Ectodermal cell (in vitro differentiated cells): Measurements from ENCODE around the gene TEKTIP1.
"Not testable (repeated sequence)": the region's sequence is repeated elsewhere in the genome, so short reads cannot be mapped to it uniquely, and the experiment has no call there.

Source experiments
- H3K27ac ChIP-seq: 2 replicates; pipeline ENCODE4 v1.7.0; 2013; ENCODE audit warnings: mild to moderate bottlenecking, low read depth, low read length; ENCODE audit not compliant: insufficient read depth, poor library complexity, severe bottlenecking
- H3K27me3 ChIP-seq: 2 replicates; pipeline ENCODE4 v1.7.0; 2013; ENCODE audit warnings: mild to moderate bottlenecking, low read length; ENCODE audit not compliant: insufficient read depth, control insufficient read depth, poor library complexity, severe bottlenecking
- H3K36me3 ChIP-seq: one replicate; pipeline ENCODE4 v1.7.0; 2013; ENCODE audit warnings: low read length; ENCODE audit not compliant: control insufficient read depth, insufficient read depth
- H3K4me1 ChIP-seq: one replicate; pipeline ENCODE4 v1.7.0; 2013; ENCODE audit warnings: low read length; ENCODE audit not compliant: control insufficient read depth, insufficient read depth
- H3K4me3 ChIP-seq: 2 replicates; pipeline ENCODE4 v1.7.0; 2013; ENCODE audit warnings: low read depth, low read length, control low read depth; ENCODE audit not compliant: insufficient read depth
- H3K9me3 ChIP-seq: 2 replicates; pipeline ENCODE4 v1.7.0; 2013; ENCODE audit warnings: mild to moderate bottlenecking, low read length, moderate library complexity; ENCODE audit not compliant: control insufficient read depth
- WGBS, 2 experiments: methylation state at CpG; one replicate each; pipeline ENCODE4 v1.1.7; 2013; ENCODE audit warnings: missing lambda C conversion rate in 2 of 2; 5-methylcytosine and 5-hydroxymethylcytosine counted together

Gene TEKTIP1

GRCh38 chr19:3557461-3558248 lies 18.7 kb downstream of the TEKTIP1 start, which contains the start of gene MFSD12:
TSS of gene MFSD12 (minus strand) at chr19:3557586. CDS start at chr19:3557403, 183 bp downstream.
- H3K36me3 ChIP-seq, result no peaks in the 10 kb centered on the region
- peaks cover 8% of the 10 kb centered on the region for H3K4me1 ChIP-seq
- H3K27ac ChIP-seq, result no peak within 1 kb of the TSS
- peaks cover 8% of the 10 kb centered on the region for H3K27me3 ChIP-seq
- peak within 1 kb of the TSS; percentile 62 for H3K4me3 ChIP-seq
- WGBS, 2 experiments, result 1% methylated on average over 81 of the region's 81 CpGs
- no peaks in the 10 kb centered on the region for H3K9me3 ChIP-seq

GRCh38 chr19:3563709-3564524 lies 24.9 kb downstream of the TEKTIP1 start:
- Histone ChIP-seq H3K9me3 (no peaks in the 10 kb centered on the region), H3K27me3 (no peaks in the 10 kb centered on the region), H3K36me3 (no peaks in the 10 kb centered on the region), H3K27ac (no peak overlapping the region), H3K4me3 (no peak overlapping the region), H3K4me1 (no peaks in the 10 kb centered on the region)
- 93 to 94% methylated on average over 17 of the region's 17 CpGs for WGBS, 2 experiments

GRCh38 chr19:3565139-3565538 lies 26.2 kb downstream of the TEKTIP1 start:
- 83 to 84% methylated on average over 19 of the region's 19 CpGs for WGBS, 2 experiments
- Histone ChIP-seq H3K9me3 (no peaks in the 10 kb centered on the region), H3K36me3 (no peaks in the 10 kb centered on the region), H3K27me3 (no peaks in the 10 kb centered on the region), H3K4me1 (no peaks in the 10 kb centered on the region), H3K4me3 (no peak overlapping the region), H3K27ac (no peak overlapping the region)

- H3K27ac ChIP-seq, H3K36me3 ChIP-seq, H3K4me1 ChIP-seq, H3K27me3 ChIP-seq, H3K9me3 ChIP-seq, H3K4me3 ChIP-seq: not testable (repeated sequence)
- 93 to 95% methylated on average over 11 of the region's 11 CpGs for WGBS, 2 experiments
Measured at GRCh38 chr19:3570042-3570441, 31.1 kb downstream of the TEKTIP1 start.

GRCh38 chr19:3570606-3571011 lies 31.6 kb downstream of the TEKTIP1 start:
- Histone ChIP-seq H3K27ac (no peak overlapping the region), H3K9me3 (no peaks in the 10 kb centered on the region)

GRCh38 chr19:3572132-3572854 lies 33.3 kb downstream of the TEKTIP1 start:
- Histone ChIP-seq H3K4me1 (peaks cover 9% of the 10 kb centered on the region), H3K9me3 (no peaks in the 10 kb centered on the region), H3K27ac (no peak overlapping the region), H3K36me3 (no peaks in the 10 kb centered on the region), H3K27me3 (peaks cover 18% of the 10 kb centered on the region), H3K4me3 (peak overlapping the region; percentile 74)
- WGBS, 2 experiments, result 6% methylated on average over 48 of the region's 48 CpGs

More at GRCh38 chr19:3570606-3571011, 31.6 kb downstream of the TEKTIP1 start:
- no peak overlapping the region for H3K4me3 ChIP-seq
- H3K4me1 ChIP-seq, result no peaks in the 10 kb centered on the region
- peaks cover 4% of the 10 kb centered on the region for H3K27me3 ChIP-seq
- no peaks in the 10 kb centered on the region for H3K36me3 ChIP-seq
- WGBS, 2 experiments, result 91 to 93% methylated on average over 7 of the region's 7 CpGs

GRCh38 chr19:3572855-3573161 lies 33.8 kb downstream of the TEKTIP1 start, which contains the start of gene HMG20B:
TSS of gene HMG20B (plus strand) at chr19:3572944. CDS start at chr19:3573310, 366 bp downstream.
- H3K9me3 ChIP-seq, result no peaks in the 10 kb centered on the region
- H3K36me3 ChIP-seq, result no peaks in the 10 kb centered on the region
- H3K4me3 ChIP-seq, result peak within 1 kb of the TSS; percentile 74
- peaks cover 24% of the 10 kb centered on the region for H3K27me3 ChIP-seq
- no peak within 1 kb of the TSS for H3K27ac ChIP-seq
- 0 to 1% methylated on average over 30 of the region's 30 CpGs for WGBS, 2 experiments
- peaks cover 9% of the 10 kb centered on the region for H3K4me1 ChIP-seq

GRCh38 chr19:3573162-3573857 lies 34.3 kb downstream of the TEKTIP1 start:
- H3K4me1 ChIP-seq, result peaks cover 9% of the 10 kb centered on the region
- H3K27me3 ChIP-seq, result peaks cover 29% of the 10 kb centered on the region
- no peaks in the 10 kb centered on the region for H3K9me3 ChIP-seq
- 1% methylated on average over 60 of the region's 60 CpGs for WGBS, 2 experiments
- peak overlapping the region; percentile 74 for H3K4me3 ChIP-seq
- H3K27ac ChIP-seq, result no peak overlapping the region
- no peaks in the 10 kb centered on the region for H3K36me3 ChIP-seq

GRCh38 chr19:3573858-3574637 lies 35.1 kb downstream of the TEKTIP1 start:
- Histone ChIP-seq H3K27ac (no peak overlapping the region), H3K27me3 (peaks cover 30% of the 10 kb centered on the region), H3K9me3 (no peaks in the 10 kb centered on the region), H3K36me3 (no peaks in the 10 kb centered on the region), H3K4me1 (peaks cover 9% of the 10 kb centered on the region), H3K4me3 (peak overlapping the region; percentile 74)
- 52 to 53% methylated on average over 55 of the region's 55 CpGs for WGBS, 2 experiments
